Left ventricle myocardium superior (tissue), 1 donor: ENCODE measurements around the gene HOATZ. TPM values are rescaled to one million over a fixed set of nuclear protein-coding genes. Genes with fewer than 3 reads are reported as not detected.
A peak's percentile ranks its signal among the peaks of the same experiment; 100 is the strongest.

Experiments
- ATAC-seq: fragments of 200-7000 bp; cut with Tn5 transposase; one replicate; pipeline ENCODE4 v1.9.1; 2020; ENCODE audit warnings: mild to moderate bottlenecking, moderate library complexity
- DNase-seq: peaks from one replicate; pipeline ENCODE4 v3.0.0-alpha.2; 2020
- intact Hi-C: fragments of 100-400 bp; cut with micrococcal nuclease; formaldehyde crosslinking; loops from one replicate; pipeline ENCODE4 v1.11.0; 2022
- microRNA-seq: library from miRNA; unstranded; fragments of <30 nt; microRNA quantifications from one replicate; pipeline ENCODE4 v1.2.0, GENCODE V29; 2020; ENCODE audit warnings: borderline number of aligned reads
- total RNA-seq: library from RNA; stranded (reverse); fragmentation: NEBNext Ultra II Directional; extraction: Animal tissue kit (Norgen Biotek cat#: 25700); gene quantifications from one replicate; pipeline ENCODE4 v1.2.1, GENCODE V29; 2021
- donor health status: DM: no; HTN: yes; CAD: no; lungs with severe emphysema.

HOATZ gene
- total RNA-seq, 1 donor from 2014 or later: not detected

DNA sequence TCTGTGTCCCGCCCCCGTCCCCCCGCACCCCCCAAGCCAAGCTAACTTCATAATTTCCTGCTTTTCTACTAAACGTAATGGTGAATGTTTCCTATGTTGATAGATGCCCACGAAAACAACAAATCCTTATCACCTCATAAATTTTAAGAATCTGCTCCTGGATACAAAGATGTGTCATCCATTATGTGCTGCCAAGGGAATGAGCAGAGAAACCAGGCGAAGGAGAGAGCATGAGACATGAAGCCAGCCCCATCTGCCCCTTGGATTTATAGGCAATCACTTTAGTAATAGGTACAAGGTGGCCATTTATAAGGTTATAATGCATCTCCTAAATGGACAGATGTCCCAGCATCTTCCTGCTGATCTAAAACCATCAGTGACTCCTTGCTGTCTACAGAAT, 56.2 kb downstream of the HOATZ start:
- ATAC-seq (no peak), DNase-seq (no peak)
- intact Hi-C loops: no loop called here

DNA sequence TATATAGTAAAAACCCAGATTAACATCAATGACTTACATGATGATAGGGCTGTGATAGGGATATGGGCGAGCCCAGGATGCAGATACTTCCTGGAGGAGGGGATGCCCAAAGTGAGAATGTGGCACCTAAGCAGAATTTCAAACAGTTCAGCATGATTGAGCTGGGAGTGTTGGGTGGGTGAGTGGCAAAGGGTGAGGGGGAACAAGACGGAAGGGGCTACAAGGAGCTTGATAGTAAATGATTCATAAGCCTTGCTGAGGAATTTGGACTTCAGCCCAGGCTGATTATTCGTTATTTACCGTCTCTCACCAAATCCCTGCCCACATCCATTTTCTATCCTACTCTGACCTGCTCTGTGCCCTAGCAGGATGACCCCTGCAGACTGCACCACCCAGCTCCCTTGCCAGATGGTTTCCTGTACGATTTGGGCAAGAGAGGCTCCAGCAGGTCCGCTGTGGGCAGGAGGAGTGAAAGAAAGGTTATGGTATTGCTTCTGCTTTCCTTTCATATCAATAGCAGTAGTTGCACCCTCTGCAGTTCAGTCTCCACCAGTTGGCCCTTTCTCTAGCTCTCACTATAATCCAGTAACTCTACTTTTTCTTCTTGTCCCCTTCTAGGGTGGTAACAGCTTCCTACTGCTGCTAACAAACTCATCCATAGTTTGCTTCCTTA, 57.4 kb downstream of the HOATZ start:
- intact Hi-C loops: no loop called here
- ATAC-seq (no peak), DNase-seq (no peak)

DNA sequence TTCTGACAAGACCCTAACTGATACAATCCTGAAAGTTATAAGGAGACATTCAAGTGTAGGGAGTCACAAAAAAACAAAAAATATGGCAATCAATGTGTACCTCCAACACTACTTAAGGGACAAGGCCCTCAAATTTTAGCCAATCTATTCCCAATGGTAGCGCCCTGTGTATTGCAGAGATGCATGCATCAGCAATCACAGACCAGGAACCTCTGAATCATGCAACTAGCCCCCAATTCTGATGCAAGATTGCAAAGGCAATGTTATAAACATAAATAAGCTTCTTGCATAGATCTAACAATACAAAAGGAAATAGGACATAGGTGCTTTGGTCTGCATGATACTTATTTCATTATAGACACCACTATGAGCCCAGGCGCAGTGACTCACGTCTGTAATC, 58.0 kb downstream of the HOATZ start:
- ATAC-seq: no peak
- intact Hi-C loops: no loop called here
- DNase-seq: no peak

DNA sequence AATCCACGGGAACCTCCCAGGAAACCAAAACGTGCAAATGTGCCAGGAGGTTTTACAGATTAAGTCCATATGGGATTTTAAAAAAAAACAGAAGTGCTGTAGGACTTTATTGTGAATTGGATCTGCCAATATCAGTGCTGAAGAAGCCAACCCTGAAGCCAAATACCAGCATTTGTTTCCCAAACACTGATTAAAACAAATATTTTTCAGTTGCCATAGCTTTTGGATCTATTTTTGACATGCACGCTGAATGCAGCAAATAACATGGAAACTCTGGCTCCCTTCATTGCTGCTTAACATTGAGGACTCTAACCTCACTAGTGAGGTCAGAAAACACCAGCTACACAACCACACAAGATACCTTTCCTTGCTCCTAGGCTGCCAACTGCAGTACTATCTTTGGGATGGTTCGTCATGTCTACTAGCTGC, 59.3 kb downstream of the HOATZ start:
- intact Hi-C loops: no loop called here
- DNase-seq (no peak), ATAC-seq (peak; percentile 97)

DNA sequence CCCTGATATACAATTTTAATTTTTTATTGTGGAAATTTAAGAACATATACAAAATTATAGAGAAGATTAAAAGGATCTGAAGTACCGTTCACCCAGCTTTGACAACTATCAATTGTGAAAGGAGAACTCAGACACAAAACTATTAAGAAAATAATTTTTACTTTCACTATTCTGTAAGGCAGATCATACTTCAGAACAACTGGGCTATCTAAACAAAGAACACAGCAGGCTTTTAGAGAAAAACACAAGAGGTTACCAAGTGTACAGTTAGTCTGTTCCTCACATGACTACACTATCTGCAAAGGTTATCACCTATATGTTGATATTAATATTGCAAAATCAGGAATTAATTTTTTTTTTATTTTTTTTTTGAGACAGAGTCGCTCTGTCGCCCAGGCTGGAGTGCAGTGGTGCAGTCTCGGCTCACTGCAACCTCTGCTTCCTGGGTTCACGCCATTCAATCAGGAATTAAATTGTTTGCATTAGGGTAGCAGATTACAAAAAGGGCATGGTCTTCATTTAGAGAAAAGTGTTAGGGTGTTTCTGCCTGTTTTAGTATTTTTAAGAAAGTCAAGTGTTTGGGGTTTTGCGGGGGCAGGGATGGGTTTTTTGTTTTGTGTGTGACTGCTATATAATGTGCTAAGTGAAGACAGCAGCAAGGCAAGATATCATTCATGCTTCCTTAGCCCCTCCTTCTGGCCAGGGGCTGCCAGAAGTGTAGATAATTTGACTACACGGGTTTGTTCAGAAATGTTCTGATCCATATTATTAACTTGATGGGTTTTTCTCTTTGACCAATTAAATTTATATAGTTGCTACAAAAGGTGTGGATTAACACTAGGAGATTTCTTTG, 60.0 kb downstream of the HOATZ start:
- intact Hi-C loops: no loop called here
- DNase-seq (no peak), ATAC-seq (peak; percentile 33)

DNA sequence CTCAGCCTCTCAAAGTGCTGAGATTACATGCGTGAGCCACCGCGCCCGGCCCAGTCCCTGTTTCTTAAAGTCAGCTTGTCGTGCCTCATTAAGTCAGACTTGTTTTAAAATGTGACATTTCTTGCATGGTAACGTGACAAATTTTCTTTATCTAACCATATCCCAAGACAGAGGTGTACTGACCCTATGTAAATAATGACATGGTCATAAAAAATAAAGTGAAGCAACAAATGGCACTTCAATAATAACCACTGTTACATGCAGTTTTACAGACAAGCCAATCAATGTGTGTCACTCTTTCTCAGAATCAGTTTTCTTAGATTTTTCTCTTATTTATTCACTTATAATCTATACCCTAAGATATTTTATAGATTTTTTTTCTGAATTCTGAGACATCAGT, 61.2 kb downstream of the HOATZ start:
- intact Hi-C loops: no loop called here
- DNase-seq (no peak), ATAC-seq (no peak)

DNA sequence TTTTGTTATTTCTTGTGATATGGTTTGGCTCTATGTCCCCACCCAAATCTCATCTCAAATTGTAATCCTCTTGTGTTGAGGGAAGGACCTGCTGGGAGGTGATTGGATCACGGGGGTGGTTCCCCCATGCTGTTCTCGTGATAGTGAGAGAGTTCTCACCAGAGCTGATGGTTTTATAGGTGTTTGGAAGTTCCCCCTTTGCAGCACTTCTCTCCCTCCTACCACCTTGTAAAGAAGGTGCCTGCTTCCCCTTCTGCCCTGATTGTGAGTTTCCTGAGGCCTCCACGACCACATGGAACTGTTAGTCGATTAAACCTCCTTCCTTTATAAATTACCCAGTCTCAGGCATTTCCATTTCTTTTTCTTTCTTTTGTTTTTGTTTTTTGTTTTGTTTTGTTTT, 63.2 kb downstream of the HOATZ start:
- ATAC-seq (no peak), DNase-seq (no peak)
- intact Hi-C loops: no loop called here

DNA sequence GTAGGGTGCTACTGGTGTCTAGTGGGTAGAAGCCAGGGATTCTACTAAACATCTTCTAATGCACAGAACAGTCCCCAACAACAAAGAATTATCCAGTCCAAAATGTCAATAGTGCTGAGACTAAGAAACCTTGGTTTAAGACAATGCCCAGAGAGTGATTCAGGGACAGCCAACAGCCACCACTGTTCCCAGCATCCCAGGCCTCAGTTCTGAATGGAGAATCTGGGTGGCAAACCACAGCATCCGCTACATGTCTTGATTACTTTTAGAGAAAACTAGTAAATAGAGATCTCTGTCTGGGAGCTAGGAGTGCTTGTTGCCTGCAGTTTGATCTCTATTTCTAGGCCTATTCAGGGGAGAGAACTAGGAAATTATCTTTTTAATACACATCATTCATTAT, 66.8 kb downstream of the HOATZ start:
- intact Hi-C loops: no loop called here
- no peak for DNase-seq
- no peak for ATAC-seq

DNA sequence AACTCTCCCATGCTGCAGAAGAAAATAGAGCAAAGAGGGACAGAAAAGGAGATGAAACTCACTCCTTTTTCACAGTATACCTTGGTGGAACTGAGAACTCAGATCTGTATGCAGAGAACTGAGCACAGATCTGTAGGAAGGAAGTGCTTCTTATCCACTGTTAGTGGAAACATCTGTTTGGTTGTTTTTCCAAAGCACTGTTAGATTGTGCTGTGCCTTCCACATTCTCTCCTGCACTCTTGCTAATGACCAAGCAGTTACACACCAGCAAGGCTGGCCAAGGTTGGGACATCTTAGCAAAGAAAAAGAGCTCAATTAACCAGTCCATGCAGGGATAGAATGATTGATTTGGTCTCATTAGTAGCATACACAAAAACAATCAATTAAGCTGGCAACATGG, 67.6 kb downstream of the HOATZ start:
- ATAC-seq (peak; percentile 26), DNase-seq (no peak)
- intact Hi-C loops: no loop called here

DNA sequence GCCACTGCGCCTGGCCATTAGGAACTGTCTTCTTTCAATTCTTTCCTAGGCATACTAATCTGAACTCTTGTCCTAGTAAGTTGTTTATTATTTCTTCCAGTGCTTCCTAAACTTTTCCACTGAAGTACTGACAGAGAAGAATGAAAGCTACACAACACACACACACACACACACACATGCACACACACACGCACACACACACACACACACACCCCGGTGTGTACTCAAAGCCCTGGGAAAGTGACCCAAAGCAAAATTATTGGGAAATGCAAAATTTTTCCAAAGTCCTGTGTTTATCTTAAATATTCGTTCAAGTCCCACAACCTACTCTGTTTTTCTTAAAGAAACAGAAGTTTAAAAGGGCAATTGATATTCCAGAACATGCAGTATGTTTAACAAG, 68.3 kb downstream of the HOATZ start:
- intact Hi-C loops: no loop called here
- ATAC-seq: no peak
- no peak for DNase-seq

DNA sequence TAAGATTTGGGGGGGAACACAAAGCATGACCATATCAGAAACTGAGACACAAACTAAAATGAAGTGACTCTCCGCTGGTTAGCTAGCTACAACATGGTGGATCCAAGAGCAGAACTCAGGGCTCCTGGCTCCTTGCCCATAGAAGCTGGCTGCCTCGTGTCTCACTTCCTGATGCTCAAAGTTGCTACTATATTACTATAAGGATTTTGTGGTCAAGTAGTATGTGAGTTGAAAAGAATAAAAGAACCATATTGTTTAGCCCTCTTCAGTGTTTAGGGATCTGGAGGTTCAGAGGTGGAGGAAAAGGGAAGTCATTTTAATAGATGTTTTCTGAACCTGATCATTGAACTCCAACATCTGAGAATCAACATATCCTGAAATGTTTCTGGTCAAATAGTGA, 70.8 kb downstream of the HOATZ start:
- ATAC-seq (no peak), DNase-seq (peak; percentile 41)
- intact Hi-C loops: no loop called here

DNA sequence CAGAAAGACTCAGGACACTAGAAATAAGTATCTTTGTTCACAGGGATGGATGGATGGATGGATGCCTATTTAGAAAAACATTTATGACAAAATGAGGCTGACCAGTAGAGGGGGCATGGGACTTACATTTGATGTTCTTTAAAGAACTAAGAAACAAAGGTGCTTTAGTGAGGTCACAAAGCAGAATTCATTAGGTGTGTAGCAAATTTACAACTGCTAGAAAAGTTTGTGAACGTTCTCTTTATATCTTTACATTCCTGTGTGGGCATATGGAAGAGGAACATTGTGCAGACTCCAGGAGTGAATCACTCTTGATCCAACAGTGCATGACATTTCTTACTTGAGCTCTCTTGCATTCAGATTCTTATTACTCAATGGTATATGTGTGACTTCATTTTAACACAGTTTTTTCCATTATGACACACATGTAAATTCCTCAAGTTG, 71.8 kb downstream of the HOATZ start:
- intact Hi-C loops: no loop called here
- DNase-seq (no peak), ATAC-seq (peak; percentile 53)

Small RNA genes within 50 kb of the gene (microRNA-seq; reads per million reads assigned to microRNA genes)
- not detected for gene MIR34B
- 13.7 reads per million, percentile 11 among the genes with 10 or more reads in this experiment for gene MIR34C

Other genes with a start within 250 kb of the HOATZ start
- 0.74 TPM for gene POU2AF3, start 216.2 kb upstream of the HOATZ start, total RNA-seq
- gene POU2AF1, start 135.5 kb upstream of the HOATZ start, total RNA-seq: 0.62 TPM
- not detected for gene BTG4, start 2.4 kb upstream of the HOATZ start, total RNA-seq
- 3.8 TPM for gene LAYN, start 25.9 kb downstream of the HOATZ start, total RNA-seq
- gene SIK2, start 87.7 kb downstream of the HOATZ start, total RNA-seq: 17.8 TPM